ENCODE data around the gene DOLPP1.

- no peak for TF ChIP-seq ZNF552 (CRISPR knock-in tag; IDR thresholded peaks at IDR 0.05; ENCODE audit: borderline replicate concordance)
- TF ChIP-seq PRDM15 (CRISPR knock-in tag; IDR thresholded peaks at IDR 0.05), result no peak
Observed at GRCh38 chr9:129033216-129033615, 47.7 kb upstream of the DOLPP1 start.

All from HepG2 (cell line).